ENCODE results near the gene MGAT5. TPM values are rescaled to one million over a fixed set of nuclear protein-coding genes. Genes with fewer than 3 reads are reported as not detected.

Gene MGAT5
- total RNA-seq, 1 experiment from 2014 or later: 52.4 TPM

DNA sequence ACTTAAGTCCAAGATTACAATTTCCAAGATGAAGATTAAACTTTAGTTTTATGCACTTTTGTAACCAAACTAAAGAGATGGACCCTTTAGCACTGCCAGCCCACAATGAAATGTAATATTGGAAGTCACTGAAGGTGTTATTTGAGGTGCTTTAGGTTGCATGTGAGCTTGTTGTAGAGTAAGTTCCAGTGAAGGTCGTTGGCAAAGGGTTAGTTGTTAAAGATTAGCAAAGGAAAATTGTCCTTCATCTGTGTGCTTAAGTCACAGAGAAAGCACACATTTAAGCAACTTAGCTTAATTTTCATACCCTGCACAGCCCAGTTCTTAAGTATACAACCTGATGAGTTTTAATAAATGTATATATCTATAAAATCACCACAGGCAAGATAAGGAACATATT lies 46.7 kb downstream of the MGAT5 start:
- CTCF ChIA-PET: no interaction called here
- no peaks in the 10 kb centered on the region for H3K9me3 Mint-ChIP-seq
- no peak overlapping the region for H3K4me3 Mint-ChIP-seq
- TF ChIP-seq ZNF671 (CRISPR knock-in tag; IDR thresholded peaks at IDR 0.05) (no peak), SP1 (CRISPR knock-in tag; conservative IDR thresholded peaks at IDR 0.05) (no peak), NR3C1 (CRISPR knock-in tag; conservative IDR thresholded peaks at IDR 0.05; ENCODE audit: low read depth) (no peak), GTF2I (CRISPR knock-in tag; conservative IDR thresholded peaks at IDR 0.05) (no peak), TP53 (CRISPR knock-in tag; IDR thresholded peaks at IDR 0.05) (no peak), MYBL2 (CRISPR knock-in tag; IDR thresholded peaks at IDR 0.05) (no peak), TCF7 (CRISPR knock-in tag; IDR thresholded peaks at IDR 0.05; ENCODE audit: low read depth) (no peak), RORB (CRISPR knock-in tag; IDR thresholded peaks at IDR 0.05) (no peak), ATF1 (CRISPR knock-in tag; IDR thresholded peaks at IDR 0.05) (no peak), ZBTB21 (CRISPR knock-in tag; IDR thresholded peaks at IDR 0.05; ENCODE audit: borderline replicate concordance) (no peak), PRRX2 (CRISPR knock-in tag; IDR thresholded peaks at IDR 0.05) (no peak), OVOL2 (CRISPR knock-in tag; IDR thresholded peaks at IDR 0.05; ENCODE audit: borderline replicate concordance) (no peak)
- TF ChIP-seq, protein P1, sequence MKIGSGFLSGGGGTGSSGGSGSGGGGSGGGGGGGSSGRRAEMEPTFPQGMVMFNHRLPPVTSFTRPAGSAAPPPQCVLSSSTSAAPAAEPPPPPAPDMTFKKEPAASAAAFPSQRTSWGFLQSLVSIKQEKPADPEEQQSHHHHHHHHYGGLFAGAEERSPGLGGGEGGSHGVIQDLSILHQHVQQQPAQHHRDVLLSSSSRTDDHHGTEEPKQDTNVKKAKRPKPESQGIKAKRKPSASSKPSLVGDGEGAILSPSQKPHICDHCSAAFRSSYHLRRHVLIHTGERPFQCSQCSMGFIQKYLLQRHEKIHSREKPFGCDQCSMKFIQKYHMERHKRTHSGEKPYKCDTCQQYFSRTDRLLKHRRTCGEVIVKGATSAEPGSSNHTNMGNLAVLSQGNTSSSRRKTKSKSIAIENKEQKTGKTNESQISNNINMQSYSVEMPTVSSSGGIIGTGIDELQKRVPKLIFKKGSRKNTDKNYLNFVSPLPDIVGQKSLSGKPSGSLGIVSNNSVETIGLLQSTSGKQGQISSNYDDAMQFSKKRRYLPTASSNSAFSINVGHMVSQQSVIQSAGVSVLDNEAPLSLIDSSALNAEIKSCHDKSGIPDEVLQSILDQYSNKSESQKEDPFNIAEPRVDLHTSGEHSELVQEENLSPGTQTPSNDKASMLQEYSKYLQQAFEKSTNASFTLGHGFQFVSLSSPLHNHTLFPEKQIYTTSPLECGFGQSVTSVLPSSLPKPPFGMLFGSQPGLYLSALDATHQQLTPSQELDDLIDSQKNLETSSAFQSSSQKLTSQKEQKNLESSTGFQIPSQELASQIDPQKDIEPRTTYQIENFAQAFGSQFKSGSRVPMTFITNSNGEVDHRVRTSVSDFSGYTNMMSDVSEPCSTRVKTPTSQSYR (CRISPR knock-in tag; IDR thresholded peaks at IDR 0.05): no peak
- TF ChIP-seq, protein P2, sequence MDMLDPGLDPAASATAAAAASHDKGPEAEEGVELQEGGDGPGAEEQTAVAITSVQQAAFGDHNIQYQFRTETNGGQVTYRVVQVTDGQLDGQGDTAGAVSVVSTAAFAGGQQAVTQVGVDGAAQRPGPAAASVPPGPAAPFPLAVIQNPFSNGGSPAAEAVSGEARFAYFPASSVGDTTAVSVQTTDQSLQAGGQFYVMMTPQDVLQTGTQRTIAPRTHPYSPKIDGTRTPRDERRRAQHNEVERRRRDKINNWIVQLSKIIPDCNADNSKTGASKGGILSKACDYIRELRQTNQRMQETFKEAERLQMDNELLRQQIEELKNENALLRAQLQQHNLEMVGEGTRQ (CRISPR knock-in tag; IDR thresholded peaks at IDR 0.05): no peak
- TF ChIP-seq, protein P3, sequence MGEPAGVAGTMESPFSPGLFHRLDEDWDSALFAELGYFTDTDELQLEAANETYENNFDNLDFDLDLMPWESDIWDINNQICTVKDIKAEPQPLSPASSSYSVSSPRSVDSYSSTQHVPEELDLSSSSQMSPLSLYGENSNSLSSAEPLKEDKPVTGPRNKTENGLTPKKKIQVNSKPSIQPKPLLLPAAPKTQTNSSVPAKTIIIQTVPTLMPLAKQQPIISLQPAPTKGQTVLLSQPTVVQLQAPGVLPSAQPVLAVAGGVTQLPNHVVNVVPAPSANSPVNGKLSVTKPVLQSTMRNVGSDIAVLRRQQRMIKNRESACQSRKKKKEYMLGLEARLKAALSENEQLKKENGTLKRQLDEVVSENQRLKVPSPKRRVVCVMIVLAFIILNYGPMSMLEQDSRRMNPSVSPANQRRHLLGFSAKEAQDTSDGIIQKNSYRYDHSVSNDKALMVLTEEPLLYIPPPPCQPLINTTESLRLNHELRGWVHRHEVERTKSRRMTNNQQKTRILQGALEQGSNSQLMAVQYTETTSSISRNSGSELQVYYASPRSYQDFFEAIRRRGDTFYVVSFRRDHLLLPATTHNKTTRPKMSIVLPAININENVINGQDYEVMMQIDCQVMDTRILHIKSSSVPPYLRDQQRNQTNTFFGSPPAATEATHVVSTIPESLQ (CRISPR knock-in tag; IDR thresholded peaks at IDR 0.05): no peak
- TF ChIP-seq, protein P4, sequence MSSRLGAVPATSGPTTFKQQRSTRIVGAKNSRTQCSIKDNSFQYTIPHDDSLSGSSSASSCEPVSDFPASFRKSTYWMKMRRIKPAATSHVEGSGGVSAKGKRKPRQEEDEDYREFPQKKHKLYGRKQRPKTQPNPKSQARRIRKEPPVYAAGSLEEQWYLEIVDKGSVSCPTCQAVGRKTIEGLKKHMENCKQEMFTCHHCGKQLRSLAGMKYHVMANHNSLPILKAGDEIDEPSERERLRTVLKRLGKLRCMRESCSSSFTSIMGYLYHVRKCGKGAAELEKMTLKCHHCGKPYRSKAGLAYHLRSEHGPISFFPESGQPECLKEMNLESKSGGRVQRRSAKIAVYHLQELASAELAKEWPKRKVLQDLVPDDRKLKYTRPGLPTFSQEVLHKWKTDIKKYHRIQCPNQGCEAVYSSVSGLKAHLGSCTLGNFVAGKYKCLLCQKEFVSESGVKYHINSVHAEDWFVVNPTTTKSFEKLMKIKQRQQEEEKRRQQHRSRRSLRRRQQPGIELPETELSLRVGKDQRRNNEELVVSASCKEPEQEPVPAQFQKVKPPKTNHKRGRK (CRISPR knock-in tag; IDR thresholded peaks at IDR 0.05; ENCODE audit: borderline replicate concordance): no peak
- TF ChIP-seq, protein P5, sequence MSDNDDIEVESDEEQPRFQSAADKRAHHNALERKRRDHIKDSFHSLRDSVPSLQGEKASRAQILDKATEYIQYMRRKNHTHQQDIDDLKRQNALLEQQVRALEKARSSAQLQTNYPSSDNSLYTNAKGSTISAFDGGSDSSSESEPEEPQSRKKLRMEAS (CRISPR knock-in tag; IDR thresholded peaks at IDR 0.05): no peak
- TF ChIP-seq, protein P6, sequence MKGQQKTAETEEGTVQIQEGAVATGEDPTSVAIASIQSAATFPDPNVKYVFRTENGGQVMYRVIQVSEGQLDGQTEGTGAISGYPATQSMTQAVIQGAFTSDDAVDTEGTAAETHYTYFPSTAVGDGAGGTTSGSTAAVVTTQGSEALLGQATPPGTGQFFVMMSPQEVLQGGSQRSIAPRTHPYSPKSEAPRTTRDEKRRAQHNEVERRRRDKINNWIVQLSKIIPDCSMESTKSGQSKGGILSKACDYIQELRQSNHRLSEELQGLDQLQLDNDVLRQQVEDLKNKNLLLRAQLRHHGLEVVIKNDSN (CRISPR knock-in tag; IDR thresholded peaks at IDR 0.05): no peak
- TF ChIP-seq, protein P7, sequence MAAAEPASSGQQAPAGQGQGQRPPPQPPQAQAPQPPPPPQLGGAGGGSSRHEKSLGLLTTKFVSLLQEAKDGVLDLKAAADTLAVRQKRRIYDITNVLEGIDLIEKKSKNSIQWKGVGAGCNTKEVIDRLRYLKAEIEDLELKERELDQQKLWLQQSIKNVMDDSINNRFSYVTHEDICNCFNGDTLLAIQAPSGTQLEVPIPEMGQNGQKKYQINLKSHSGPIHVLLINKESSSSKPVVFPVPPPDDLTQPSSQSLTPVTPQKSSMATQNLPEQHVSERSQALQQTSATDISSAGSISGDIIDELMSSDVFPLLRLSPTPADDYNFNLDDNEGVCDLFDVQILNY (CRISPR knock-in tag; IDR thresholded peaks at IDR 0.05): no peak
- ATAC-seq (no peak), DNase-seq (ENCODE audit: low spot score) (no peak)
- no peaks in the 10 kb centered on the region for H3K27me3 Mint-ChIP-seq (ENCODE audit: low read depth)
- no peak overlapping the region for H3K27ac Mint-ChIP-seq
- peaks cover 24% of the 10 kb centered on the region for H3K4me1 Mint-ChIP-seq
- no peaks in the 10 kb centered on the region for H3K36me3 Mint-ChIP-seq
- POLR2A ChIA-PET: no interaction called here
